ENCODE data around the gene GTPBP1. TPM values are rescaled to one million over a fixed set of nuclear protein-coding genes. Genes with fewer than 3 reads are reported as not detected.

Gene GTPBP1
- total and polyA plus RNA-seq, 7 donors = 15.0 to 59.1 (median 26.8) TPM

DNA sequence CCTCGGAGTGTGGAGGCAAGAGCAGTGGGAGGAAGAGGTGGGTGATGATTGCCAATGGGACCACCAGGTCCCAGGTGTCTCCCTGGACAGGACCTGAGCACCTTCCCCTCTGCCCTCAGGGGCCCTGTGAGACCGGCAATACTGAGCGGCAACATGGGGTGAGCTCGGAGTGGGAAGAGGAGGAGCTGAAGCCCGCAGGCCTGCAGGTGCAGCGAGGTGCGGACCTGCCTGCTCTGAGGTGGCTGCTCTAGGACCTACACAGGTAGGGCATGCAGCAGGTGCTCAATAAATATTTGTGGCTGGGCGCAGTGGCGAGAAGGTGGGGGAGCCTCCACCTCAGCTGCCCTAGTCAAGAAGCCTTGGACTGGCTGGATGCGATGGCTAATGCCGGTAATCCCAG is 62.3 kb downstream of the GTPBP1 start:
- no peak overlapping the region for H3K4me3 ChIP-seq
- DNase-seq = no peak
- WGBS, 2 donors = 94 to 96% methylated on average over 11 of the region's 11 CpGs
- intact Hi-C loops (cut with DNase I) = loop anchor here (2.0 kb wide), 1 partner anchor 235 kb away; no protein-coding TSS in a partner anchor
- no peaks in the 10 kb centered on the region for H3K36me3 ChIP-seq
- no peak overlapping the region for H3K27ac ChIP-seq
- no peaks in the 10 kb centered on the region for H3K9me3 ChIP-seq
- no peaks in the 10 kb centered on the region for H3K4me1 ChIP-seq
- TF ChIP-seq EP300 (IDR thresholded peaks at IDR 0.05) (no peak), POLR2AphosphoS5 (IDR thresholded peaks at IDR 0.05) (no peak), POLR2A (IDR thresholded peaks at IDR 0.05) (no peak)
- TF ChIP-seq, protein P1, sequence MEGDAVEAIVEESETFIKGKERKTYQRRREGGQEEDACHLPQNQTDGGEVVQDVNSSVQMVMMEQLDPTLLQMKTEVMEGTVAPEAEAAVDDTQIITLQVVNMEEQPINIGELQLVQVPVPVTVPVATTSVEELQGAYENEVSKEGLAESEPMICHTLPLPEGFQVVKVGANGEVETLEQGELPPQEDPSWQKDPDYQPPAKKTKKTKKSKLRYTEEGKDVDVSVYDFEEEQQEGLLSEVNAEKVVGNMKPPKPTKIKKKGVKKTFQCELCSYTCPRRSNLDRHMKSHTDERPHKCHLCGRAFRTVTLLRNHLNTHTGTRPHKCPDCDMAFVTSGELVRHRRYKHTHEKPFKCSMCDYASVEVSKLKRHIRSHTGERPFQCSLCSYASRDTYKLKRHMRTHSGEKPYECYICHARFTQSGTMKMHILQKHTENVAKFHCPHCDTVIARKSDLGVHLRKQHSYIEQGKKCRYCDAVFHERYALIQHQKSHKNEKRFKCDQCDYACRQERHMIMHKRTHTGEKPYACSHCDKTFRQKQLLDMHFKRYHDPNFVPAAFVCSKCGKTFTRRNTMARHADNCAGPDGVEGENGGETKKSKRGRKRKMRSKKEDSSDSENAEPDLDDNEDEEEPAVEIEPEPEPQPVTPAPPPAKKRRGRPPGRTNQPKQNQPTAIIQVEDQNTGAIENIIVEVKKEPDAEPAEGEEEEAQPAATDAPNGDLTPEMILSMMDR (IDR thresholded peaks at IDR 0.05) = no peak
- no peaks in the 10 kb centered on the region for H3K27me3 ChIP-seq

DNA sequence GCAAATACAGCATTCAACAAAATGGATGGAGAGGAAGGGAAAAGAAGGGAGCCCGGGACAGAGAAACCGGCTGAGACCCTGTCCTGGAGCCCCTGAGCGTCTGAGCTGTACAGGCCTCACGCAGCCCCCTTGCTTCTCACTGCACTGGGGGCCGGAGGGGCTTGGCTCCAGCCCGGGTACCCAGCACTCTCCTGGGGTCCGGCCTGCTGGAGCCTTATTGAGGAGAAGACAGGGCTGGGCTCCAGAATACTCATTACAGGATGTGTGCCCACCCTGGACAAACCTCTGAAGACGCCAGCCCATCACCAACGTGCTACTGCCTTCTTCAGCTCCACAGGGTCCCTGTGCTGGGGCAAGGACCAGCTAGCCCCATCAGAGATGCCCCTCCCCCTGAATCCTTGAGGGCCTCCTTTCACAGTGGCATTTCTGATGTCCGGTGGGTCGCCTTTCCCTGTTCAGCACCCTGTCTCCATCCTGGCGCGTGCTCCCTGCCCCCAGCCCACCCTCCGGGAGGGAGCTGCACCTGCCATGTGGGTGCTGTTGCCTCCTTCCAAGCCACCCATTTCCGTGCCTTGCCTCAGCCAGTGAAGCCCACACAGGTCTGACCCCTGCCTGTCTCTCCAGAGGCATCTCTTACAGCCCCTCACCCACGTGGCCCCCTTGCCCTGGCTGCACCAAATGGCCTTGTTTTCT is 64.7 kb downstream of the GTPBP1 start:
- TF ChIP-seq POLR2A (IDR thresholded peaks at IDR 0.05) = no peak
- DNase-seq = no peak
- no peak overlapping the region for H3K27ac ChIP-seq
- intact Hi-C loops (cut with DNase I) = loop anchor here (5.0 kb wide), 1 partner anchor 92 kb away; no protein-coding TSS in a partner anchor
- 89 to 92% methylated on average over 16 of the region's 16 CpGs for WGBS, 2 donors
- no peaks in the 10 kb centered on the region for H3K27me3 ChIP-seq
- H3K4me1 ChIP-seq = no peaks in the 10 kb centered on the region
- no peaks in the 10 kb centered on the region for H3K9me3 ChIP-seq
- no peaks in the 10 kb centered on the region for H3K36me3 ChIP-seq
- no peak overlapping the region for H3K4me3 ChIP-seq

DNA sequence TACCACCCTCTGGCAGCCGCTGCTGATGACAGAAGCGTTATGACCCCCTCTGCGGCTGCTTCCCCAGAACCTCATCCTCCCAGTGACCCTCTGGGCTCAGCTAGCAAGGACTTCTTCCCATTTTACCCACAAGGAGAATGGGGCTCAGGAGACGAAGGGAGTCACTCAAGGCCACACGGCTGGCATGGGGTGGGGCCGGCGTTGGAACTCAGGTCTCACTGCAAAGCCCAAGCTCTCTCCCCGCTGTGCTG is 66.8 kb downstream of the GTPBP1 start:
- Histone ChIP-seq H3K9me3 (no peaks in the 10 kb centered on the region), H3K4me1 (no peaks in the 10 kb centered on the region), H3K36me3 (no peaks in the 10 kb centered on the region), H3K4me3 (no peak overlapping the region), H3K27me3 (no peaks in the 10 kb centered on the region), H3K27ac (no peak overlapping the region)
- 84 to 89% methylated on average over 8 of the region's 8 CpGs for WGBS, 2 donors
- TF ChIP-seq POLR2AphosphoS5 (IDR thresholded peaks at IDR 0.05) (no peak), EP300 (IDR thresholded peaks at IDR 0.05) (no peak), POLR2A (IDR thresholded peaks at IDR 0.05) (no peak)
- TF ChIP-seq, protein P1 (IDR thresholded peaks at IDR 0.05) = no peak
- no peak for DNase-seq
- intact Hi-C loops (cut with DNase I) = loop anchor here (5.0 kb wide), 1 partner anchor 90 kb away; no protein-coding TSS in a partner anchor

DNA sequence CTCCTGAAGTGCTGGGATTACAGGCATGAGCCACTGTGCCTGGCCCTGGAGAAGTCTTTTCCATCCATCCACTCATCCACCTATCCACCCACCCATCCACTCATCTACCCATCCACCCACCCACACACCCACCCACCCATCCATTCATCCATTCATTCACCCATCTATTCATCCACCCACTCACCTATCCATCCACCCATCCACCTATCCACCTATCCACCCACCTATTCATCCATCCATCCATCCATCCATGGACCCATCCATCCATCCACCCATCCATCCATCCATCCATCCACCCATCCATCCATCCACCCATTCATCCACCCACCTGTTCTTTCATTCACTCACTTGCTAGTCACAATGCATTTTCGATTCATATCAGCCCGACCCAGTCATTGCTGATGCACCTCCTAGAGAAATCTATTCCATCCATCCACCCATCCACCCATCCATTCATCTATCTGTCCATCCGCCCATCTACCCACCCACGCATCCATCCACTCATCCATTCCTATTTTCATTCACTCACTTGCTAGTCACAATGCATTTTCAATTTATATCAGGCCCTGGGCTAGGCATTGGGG is 67.7 kb downstream of the GTPBP1 start:
- H3K27ac ChIP-seq = no peak overlapping the region
- H3K36me3 ChIP-seq = peaks cover 0 to 4% (median 0%) of the 10 kb centered on the region in 4 donors
- H3K9me3 ChIP-seq = no peaks in the 10 kb centered on the region
- 94% methylated on average over 4 of the region's 4 CpGs for WGBS, 2 donors
- TF ChIP-seq POLR2AphosphoS5 (IDR thresholded peaks at IDR 0.05) (no peak), POLR2A (IDR thresholded peaks at IDR 0.05) (no peak), EP300 (IDR thresholded peaks at IDR 0.05) (no peak)
- TF ChIP-seq, protein P1 (IDR thresholded peaks at IDR 0.05) = no peak
- no peak for DNase-seq
- intact Hi-C loops (cut with DNase I) = loop anchor here (5.0 kb wide), 1 partner anchor 89 kb away; no protein-coding TSS in a partner anchor
- no peaks in the 10 kb centered on the region for H3K4me1 ChIP-seq
- no peak overlapping the region for H3K4me3 ChIP-seq
- H3K27me3 ChIP-seq = no peaks in the 10 kb centered on the region

DNA sequence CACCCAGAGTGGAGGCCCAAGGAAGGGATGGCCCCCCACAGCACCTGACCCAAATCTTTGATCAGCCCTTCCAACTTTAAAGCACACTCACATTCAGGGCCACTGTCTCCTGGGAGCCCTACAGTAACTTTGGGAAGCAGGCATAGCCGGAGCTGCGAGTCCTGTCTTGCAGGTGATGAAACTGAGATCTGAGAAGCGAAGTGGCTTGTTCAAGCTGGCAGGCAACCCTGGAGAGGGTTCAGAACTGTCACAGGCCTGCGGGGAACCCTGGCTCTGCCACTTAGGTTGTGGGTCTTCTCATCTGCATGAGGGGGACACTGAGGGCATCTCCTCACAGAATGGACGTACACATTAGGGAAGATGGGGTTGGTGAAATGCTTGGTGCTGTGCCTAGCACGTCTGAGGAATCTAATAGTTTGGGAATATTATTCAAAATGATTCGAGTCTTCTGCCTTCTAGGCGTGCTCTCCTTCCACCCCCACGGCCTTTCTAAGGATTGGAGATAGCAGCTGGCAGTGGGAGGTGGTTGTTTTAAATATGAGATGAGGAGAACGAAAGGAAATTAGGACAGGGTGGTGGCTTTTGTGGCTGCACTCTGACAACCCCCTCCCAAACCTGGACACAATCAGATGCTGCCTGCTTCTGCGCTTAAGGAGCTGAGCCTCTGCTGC is 68.9 kb downstream of the GTPBP1 start:
- Histone ChIP-seq H3K36me3 (peaks cover 0 to 15% (median 7%) of the 10 kb centered on the region in 4 donors), H3K4me1 (no peaks in the 10 kb centered on the region), H3K27me3 (no peaks in the 10 kb centered on the region), H3K4me3 (no peak overlapping the region), H3K27ac (no peak overlapping the region), H3K9me3 (no peaks in the 10 kb centered on the region)
- 82% methylated on average over 11 of the region's 11 CpGs for WGBS, 2 donors
- DNase-seq = no peak
- intact Hi-C loops (cut with DNase I) = loop anchor here (5.0 kb wide), 1 partner anchor 88 kb away; no protein-coding TSS in a partner anchor
- TF ChIP-seq POLR2A (IDR thresholded peaks at IDR 0.05) (no peak), EP300 (IDR thresholded peaks at IDR 0.05) (no peak), POLR2AphosphoS5 (IDR thresholded peaks at IDR 0.05) (no peak)
- TF ChIP-seq, protein P1 (IDR thresholded peaks at IDR 0.05) = no peak
